Measurements from ENCODE around the gene SPINK7.

The SPINK7 gene

DNA sequence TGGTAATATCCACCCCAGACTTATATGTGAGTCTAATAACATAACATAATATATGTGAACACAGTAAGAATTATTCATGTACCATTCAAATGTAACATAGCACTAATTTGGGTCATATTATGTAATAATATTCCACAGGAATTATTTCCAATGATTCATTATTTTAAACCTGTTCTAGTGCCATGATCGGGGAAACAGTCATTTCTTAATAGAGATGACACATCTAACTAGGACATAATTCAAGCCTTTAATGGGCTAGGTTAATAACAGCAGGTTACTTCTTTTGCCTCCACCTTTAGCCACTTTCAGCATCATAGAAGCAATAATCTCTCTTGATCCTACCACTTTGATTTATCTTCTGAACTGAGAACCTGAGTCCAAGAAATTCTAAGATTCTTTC lies 35.5 kb downstream of the SPINK7 start:
- no peak for DNase-seq

DNA sequence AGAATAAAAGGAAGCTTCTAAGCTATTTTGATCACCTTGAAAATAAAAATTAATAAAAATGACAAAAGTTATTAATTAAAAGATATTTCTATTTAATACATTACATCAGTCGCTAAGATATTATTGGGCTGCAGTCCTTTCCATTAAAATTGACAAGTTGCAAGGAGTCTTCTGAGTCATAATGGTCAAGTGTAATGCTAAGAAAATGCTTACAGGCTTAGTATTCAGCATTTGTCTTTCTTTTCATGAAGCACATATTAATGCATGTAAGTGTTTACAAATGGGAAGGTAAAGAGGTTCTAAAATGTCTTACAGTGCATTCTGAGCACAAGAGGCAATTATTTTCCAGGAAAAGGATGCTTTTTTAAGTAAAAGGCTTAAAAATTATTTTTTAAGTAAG lies 40.5 kb downstream of the SPINK7 start:
- no peak for DNase-seq

DNA sequence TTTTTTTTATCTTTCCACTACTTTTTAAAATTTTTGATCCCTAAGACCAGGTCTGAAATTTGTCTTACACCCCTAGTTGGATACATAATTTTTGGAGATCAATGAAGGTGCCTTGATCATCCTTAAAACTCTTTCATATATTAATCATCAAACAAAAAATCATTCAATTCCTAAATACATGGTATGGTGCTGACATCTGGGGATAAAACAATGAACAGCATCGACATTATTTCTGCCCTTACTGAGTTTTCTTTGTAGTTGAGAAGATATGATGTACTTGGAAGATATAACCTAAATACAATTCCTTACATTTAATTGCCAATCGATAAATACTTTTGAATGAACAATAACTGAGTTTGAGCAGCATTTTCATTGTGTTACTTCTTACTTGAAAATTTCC lies 41.4 kb downstream of the SPINK7 start:
- DNase-seq: no peak

DNA sequence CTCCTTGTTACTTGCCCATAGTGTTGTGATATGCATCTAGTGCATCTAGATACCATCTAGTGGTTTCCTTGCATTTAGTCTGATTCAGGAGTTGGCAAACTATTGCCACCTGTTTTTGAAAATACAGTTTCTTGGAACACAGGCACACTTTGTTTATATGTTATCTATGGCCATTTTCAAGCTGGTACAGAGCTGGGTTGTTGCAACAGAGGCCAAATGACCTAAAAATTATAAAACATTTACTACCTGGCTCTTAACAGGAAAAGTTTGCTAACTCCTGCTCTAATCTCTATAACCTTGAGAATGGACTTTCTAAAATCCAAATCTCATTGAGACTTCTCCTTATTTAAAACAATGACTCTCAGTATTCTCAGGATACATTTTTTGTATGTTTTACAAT lies 52.1 kb downstream of the SPINK7 start:
- no peak for DNase-seq
